DOHH2 (cell line): Measurements from ENCODE around the gene ZFR.
"Not testable (repeated sequence)": the region's sequence is repeated elsewhere in the genome, so short reads cannot be mapped to it uniquely, and the experiment has no call there.

Source experiments
- H3F3A ChIP-seq: fragments of 200-600 bp; sonication (generic), shearing (Covaris generic); 2 replicates; pipeline ENCODE4 v1.6.0; 2016; ENCODE audit warnings: antibody characterized with exemption, mild to moderate bottlenecking; ENCODE audit not compliant: control insufficient read depth, insufficient read depth
- H3K27ac ChIP-seq: fragments of 200-600 bp; sonication (generic); 2 replicates; pipeline ENCODE4 v1.5.1; 2014; ENCODE audit warnings: low read depth, mild to moderate bottlenecking, low read length, moderate library complexity
- H3K27me3 ChIP-seq: fragments of 200-600 bp; sonication (generic); 2 replicates; pipeline ENCODE4 v1.6.1; 2014; ENCODE audit warnings: mild to moderate bottlenecking, low read length, mixed read lengths; ENCODE audit not compliant: control insufficient read depth
- H3K36me3 ChIP-seq: fragments of 200-600 bp; sonication (generic); 2 replicates; pipeline ENCODE4 v1.6.1; 2014; ENCODE audit warnings: mild to moderate bottlenecking, low read length, moderate library complexity, mixed read lengths; ENCODE audit not compliant: control insufficient read depth
- H3K4me1 ChIP-seq: fragments of 200-600 bp; sonication (generic); 2 replicates; pipeline ENCODE4 v1.6.1; 2014; ENCODE audit warnings: mild to moderate bottlenecking, low read length, mixed read lengths; ENCODE audit not compliant: control insufficient read depth
- H3K4me2 ChIP-seq: fragments of 200-600 bp; sonication (generic); 2 replicates; pipeline ENCODE4 v1.6.0; 2014; ENCODE audit warnings: mild to moderate bottlenecking, low read length, moderate library complexity
- H3K4me3 ChIP-seq: fragments of 200-600 bp; sonication (generic); 2 replicates; pipeline ENCODE4 v1.5.1; 2014; ENCODE audit warnings: mild to moderate bottlenecking, low read length, mixed read lengths
- H3K79me2 ChIP-seq: fragments of 200-600 bp; sonication (generic); 2 replicates; pipeline ENCODE4 v1.6.1; 2014; ENCODE audit warnings: mild to moderate bottlenecking, low read length, mixed read lengths; ENCODE audit not compliant: control insufficient read depth
- H3K9me2 ChIP-seq: fragments of 200-600 bp; sonication (generic); replicated peaks from 2 replicates; pipeline ENCODE4 v1.6.1; 2014; ENCODE audit warnings: mild to moderate bottlenecking, low read length, mixed read lengths; ENCODE audit not compliant: control insufficient read depth
- H3K9me3 ChIP-seq: fragments of 200-600 bp; sonication (generic); 2 replicates; pipeline ENCODE4 v1.6.1; 2014; ENCODE audit warnings: antibody characterized with exemption, low read length, mixed read lengths; ENCODE audit not compliant: control insufficient read depth, insufficient read depth
- H4K20me1 ChIP-seq: fragments of 200-600 bp; sonication (generic); 2 replicates; pipeline ENCODE4 v1.6.0; 2014; ENCODE audit warnings: low read depth, mild to moderate bottlenecking, antibody characterized with exemption, low read length, moderate library complexity; ENCODE audit not compliant: control insufficient read depth, insufficient read depth
- CTCF ChIP-seq: fragments of 200-600 bp; sonication (generic); IDR thresholded peaks from one replicate; pipeline ENCODE4 v1.5.1; 2014; ENCODE audit warnings: antibody characterized with exemption, mild to moderate bottlenecking, low read depth, low read length; ENCODE audit not compliant: poor library complexity, severe bottlenecking
- EZH2phosphoT487 ChIP-seq: fragments of 200-600 bp; sonication (generic); IDR thresholded peaks from 2 replicates; pipeline ENCODE4 v1.6.1; 2017; ENCODE audit warnings: borderline replicate concordance, mild to moderate bottlenecking, antibody characterized with exemption, low read length, moderate library complexity, mixed read lengths

ZFR gene

GRCh38 chr5:32323741-32324140 is 120.8 kb downstream of the ZFR start:
- no peak overlapping the region for H3K27ac ChIP-seq
- TF ChIP-seq CTCF (no peak), EZH2phosphoT487 (no peak)
- no peak overlapping the region for H3K4me2 ChIP-seq
- no peaks in the 10 kb centered on the region for H3K79me2 ChIP-seq
- no peaks in the 10 kb centered on the region for H3K9me2 ChIP-seq
- 0 out of 2 replicates have a peak, but pooled peaks cover 4% of the 10 kb centered on the region for H3F3A ChIP-seq
- H3K36me3 ChIP-seq: no peaks in the 10 kb centered on the region
- H4K20me1 ChIP-seq: no peaks in the 10 kb centered on the region
- no peak overlapping the region for H3K4me3 ChIP-seq
- H3K9me3 ChIP-seq: peaks cover 11% of the 10 kb centered on the region
- H3K27me3 ChIP-seq: no peaks in the 10 kb centered on the region
- H3K4me1 ChIP-seq: peaks cover 4% of the 10 kb centered on the region; the same call in 1 of the 2 replicates

- Histone ChIP-seq H3K9me3 (peaks cover 11% of the 10 kb centered on the region), H3K4me3 (no peak overlapping the region), H3K27ac (no peak overlapping the region)
Measured at GRCh38 chr5:32322882-32323281, 121.7 kb downstream of the ZFR start.

GRCh38 chr5:32321787-32322186 is 122.8 kb downstream of the ZFR start:
- H4K20me1 ChIP-seq, H3K36me3 ChIP-seq, H3K9me2 ChIP-seq, H3K4me2 ChIP-seq, H3K27ac ChIP-seq, H3F3A ChIP-seq, H3K4me1 ChIP-seq, H3K4me3 ChIP-seq, H3K79me2 ChIP-seq, H3K27me3 ChIP-seq: not testable (repeated sequence)
- H3K9me3 ChIP-seq: peaks cover 11% of the 10 kb centered on the region

More at GRCh38 chr5:32322882-32323281, 121.7 kb downstream of the ZFR start:
- Histone ChIP-seq H3K4me2 (no peak overlapping the region), H3K4me1 (peaks cover 4% of the 10 kb centered on the region; the same call in 1 of the 2 replicates), H4K20me1 (no peaks in the 10 kb centered on the region), H3K27me3 (no peaks in the 10 kb centered on the region), H3K79me2 (no peaks in the 10 kb centered on the region), H3F3A (0 out of 2 replicates have a peak, but pooled peaks cover 4% of the 10 kb centered on the region), H3K9me2 (no peaks in the 10 kb centered on the region), H3K36me3 (no peaks in the 10 kb centered on the region)
- TF ChIP-seq CTCF (no peak), EZH2phosphoT487 (no peak)

GRCh38 chr5:32320576-32320975 is 124.0 kb downstream of the ZFR start:
- peaks cover 11% of the 10 kb centered on the region for H3K9me3 ChIP-seq
- no peaks in the 10 kb centered on the region for H3K27me3 ChIP-seq
- no peaks in the 10 kb centered on the region for H3K36me3 ChIP-seq
- no peaks in the 10 kb centered on the region for H3K9me2 ChIP-seq
- no peak overlapping the region for H3K4me2 ChIP-seq
- no peak overlapping the region for H3K4me3 ChIP-seq
- no peak for TF ChIP-seq CTCF
- no peak for TF ChIP-seq EZH2phosphoT487
- H4K20me1 ChIP-seq: no peaks in the 10 kb centered on the region
- H3K79me2 ChIP-seq: no peaks in the 10 kb centered on the region
- H3K27ac ChIP-seq: no peak overlapping the region
- peaks cover 4% of the 10 kb centered on the region; the same call in 1 of the 2 replicates for H3K4me1 ChIP-seq
- H3F3A ChIP-seq: 0 out of 2 replicates have a peak, but pooled peaks cover 4% of the 10 kb centered on the region
